ENCODE results near the gene SIDT1. TPM values are rescaled to one million over a fixed set of nuclear protein-coding genes. Genes with fewer than 3 reads are reported as not detected.

Gene SIDT1

GRCh38 chr3:113668015-113668414 lies 135.7 kb downstream of the SIDT1 start:
- TF ChIP-seq SPI1 (IDR thresholded peaks at IDR 0.05; ENCODE audit: borderline replicate concordance, low read depth) (peak; percentile 47; the same call in 1 of the 2 replicates), GABPA (IDR thresholded peaks at IDR 0.05; ENCODE audit: low read depth) (no peak)
- no peaks in the 10 kb centered on the region for H3K27me3 ChIP-seq (ENCODE audit: insufficient read depth, poor library complexity, severe bottlenecking)
- no peak for DNase-seq (ENCODE audit: low read depth in 1 of 2, low spot score in 1 of 2)
- H3K27ac ChIP-seq (replicated peaks) = no peak overlapping the region
- H3K4me3 ChIP-seq (replicated peaks; ENCODE audit: insufficient read depth, low read length) = no peak overlapping the region

- Histone ChIP-seq H3K27me3 (ENCODE audit: insufficient read depth, poor library complexity, severe bottlenecking) (no peaks in the 10 kb centered on the region), H3K27ac (replicated peaks) (no peak overlapping the region), H3K4me3 (replicated peaks; ENCODE audit: insufficient read depth, low read length) (no peak overlapping the region)
- TF ChIP-seq SPI1 (IDR thresholded peaks at IDR 0.05; ENCODE audit: borderline replicate concordance, low read depth) (no peak), GABPA (IDR thresholded peaks at IDR 0.05; ENCODE audit: low read depth) (no peak), POLR2AphosphoS5 (IDR thresholded peaks at IDR 0.05; ENCODE audit: low read depth) (no peak), CTCF (IDR thresholded peaks at IDR 0.05; ENCODE audit: insufficient read depth, low read length) (no peak)
- TF ChIP-seq, protein P1, sequence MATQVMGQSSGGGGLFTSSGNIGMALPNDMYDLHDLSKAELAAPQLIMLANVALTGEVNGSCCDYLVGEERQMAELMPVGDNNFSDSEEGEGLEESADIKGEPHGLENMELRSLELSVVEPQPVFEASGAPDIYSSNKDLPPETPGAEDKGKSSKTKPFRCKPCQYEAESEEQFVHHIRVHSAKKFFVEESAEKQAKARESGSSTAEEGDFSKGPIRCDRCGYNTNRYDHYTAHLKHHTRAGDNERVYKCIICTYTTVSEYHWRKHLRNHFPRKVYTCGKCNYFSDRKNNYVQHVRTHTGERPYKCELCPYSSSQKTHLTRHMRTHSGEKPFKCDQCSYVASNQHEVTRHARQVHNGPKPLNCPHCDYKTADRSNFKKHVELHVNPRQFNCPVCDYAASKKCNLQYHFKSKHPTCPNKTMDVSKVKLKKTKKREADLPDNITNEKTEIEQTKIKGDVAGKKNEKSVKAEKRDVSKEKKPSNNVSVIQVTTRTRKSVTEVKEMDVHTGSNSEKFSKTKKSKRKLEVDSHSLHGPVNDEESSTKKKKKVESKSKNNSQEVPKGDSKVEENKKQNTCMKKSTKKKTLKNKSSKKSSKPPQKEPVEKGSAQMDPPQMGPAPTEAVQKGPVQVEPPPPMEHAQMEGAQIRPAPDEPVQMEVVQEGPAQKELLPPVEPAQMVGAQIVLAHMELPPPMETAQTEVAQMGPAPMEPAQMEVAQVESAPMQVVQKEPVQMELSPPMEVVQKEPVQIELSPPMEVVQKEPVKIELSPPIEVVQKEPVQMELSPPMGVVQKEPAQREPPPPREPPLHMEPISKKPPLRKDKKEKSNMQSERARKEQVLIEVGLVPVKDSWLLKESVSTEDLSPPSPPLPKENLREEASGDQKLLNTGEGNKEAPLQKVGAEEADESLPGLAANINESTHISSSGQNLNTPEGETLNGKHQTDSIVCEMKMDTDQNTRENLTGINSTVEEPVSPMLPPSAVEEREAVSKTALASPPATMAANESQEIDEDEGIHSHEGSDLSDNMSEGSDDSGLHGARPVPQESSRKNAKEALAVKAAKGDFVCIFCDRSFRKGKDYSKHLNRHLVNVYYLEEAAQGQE (IDR thresholded peaks at IDR 0.05; ENCODE audit: insufficient replicate concordance, low read depth) = no peak
- no peak for DNase-seq (ENCODE audit: low read depth in 1 of 2, low spot score in 1 of 2)
These were observed 141.2 kb downstream of the SIDT1 start for GRCh38 chr3:113673593-113673992.

DNA sequence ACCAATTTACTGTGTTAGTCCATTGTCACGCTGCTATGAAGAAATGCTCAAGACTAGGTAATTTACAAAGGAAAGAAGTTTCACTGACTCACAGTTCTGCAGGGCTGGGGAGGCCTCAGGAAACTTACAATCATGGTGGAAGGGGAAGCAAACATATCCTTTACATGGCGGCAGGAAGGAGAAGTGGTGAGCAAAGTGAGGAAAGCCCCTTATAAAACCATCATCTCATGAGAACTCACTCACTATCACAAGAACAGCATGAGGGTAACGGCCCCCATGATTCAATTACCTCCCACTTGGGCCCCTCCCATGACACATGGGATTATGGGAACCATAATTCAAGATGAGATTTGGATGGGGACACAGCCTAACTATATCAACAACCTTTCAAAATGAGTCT lies 143.9 kb downstream of the SIDT1 start:
- no peak overlapping the region for H3K4me3 ChIP-seq (replicated peaks; ENCODE audit: insufficient read depth, low read length)
- no peak overlapping the region for H3K27ac ChIP-seq (replicated peaks)
- no peaks in the 10 kb centered on the region for H3K27me3 ChIP-seq (ENCODE audit: insufficient read depth, poor library complexity, severe bottlenecking)
- DNase-seq (ENCODE audit: low read depth in 1 of 2, low spot score in 1 of 2) = peak in 1 of 2 experiments; percentile 11
- TF ChIP-seq SPI1 (IDR thresholded peaks at IDR 0.05; ENCODE audit: borderline replicate concordance, low read depth) (no peak), POLR2AphosphoS5 (IDR thresholded peaks at IDR 0.05; ENCODE audit: low read depth) (no peak), GABPA (IDR thresholded peaks at IDR 0.05; ENCODE audit: low read depth) (no peak)

DNA sequence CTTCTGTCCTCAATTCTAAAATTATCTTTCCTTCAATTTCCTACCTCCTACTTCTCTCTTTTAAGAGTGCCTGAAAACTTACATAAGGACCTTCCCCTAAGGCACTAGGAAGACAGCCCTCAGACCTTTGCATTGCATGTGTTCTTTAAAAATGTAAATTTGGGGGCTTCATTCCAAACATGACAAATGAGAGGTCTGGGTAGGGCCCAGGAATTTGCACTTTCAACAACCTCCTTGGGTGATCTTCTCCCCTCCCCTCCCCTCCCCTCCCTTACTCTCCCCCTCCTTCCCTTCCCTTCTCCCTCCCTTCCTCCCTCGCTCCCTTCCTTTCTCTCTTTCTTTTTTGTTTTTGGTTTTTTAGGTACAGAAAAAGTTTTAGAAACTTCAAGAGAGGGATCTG lies 145.4 kb downstream of the SIDT1 start:
- Histone ChIP-seq H3K4me3 (replicated peaks; ENCODE audit: insufficient read depth, low read length) (no peak overlapping the region), H3K27me3 (ENCODE audit: insufficient read depth, poor library complexity, severe bottlenecking) (no peaks in the 10 kb centered on the region), H3K27ac (replicated peaks) (no peak overlapping the region)
- no peak for DNase-seq (ENCODE audit: low read depth in 1 of 2, low spot score in 1 of 2)
- TF ChIP-seq, protein P1 (IDR thresholded peaks at IDR 0.05; ENCODE audit: insufficient replicate concordance, low read depth) = no peak
- no peak for TF ChIP-seq GABPA (IDR thresholded peaks at IDR 0.05; ENCODE audit: low read depth)
- no peak for TF ChIP-seq CTCF (IDR thresholded peaks at IDR 0.05; ENCODE audit: insufficient read depth, low read length)
- TF ChIP-seq SPI1 (IDR thresholded peaks at IDR 0.05; ENCODE audit: borderline replicate concordance, low read depth) = no peak
- no peak for TF ChIP-seq POLR2AphosphoS5 (IDR thresholded peaks at IDR 0.05; ENCODE audit: low read depth)

DNA sequence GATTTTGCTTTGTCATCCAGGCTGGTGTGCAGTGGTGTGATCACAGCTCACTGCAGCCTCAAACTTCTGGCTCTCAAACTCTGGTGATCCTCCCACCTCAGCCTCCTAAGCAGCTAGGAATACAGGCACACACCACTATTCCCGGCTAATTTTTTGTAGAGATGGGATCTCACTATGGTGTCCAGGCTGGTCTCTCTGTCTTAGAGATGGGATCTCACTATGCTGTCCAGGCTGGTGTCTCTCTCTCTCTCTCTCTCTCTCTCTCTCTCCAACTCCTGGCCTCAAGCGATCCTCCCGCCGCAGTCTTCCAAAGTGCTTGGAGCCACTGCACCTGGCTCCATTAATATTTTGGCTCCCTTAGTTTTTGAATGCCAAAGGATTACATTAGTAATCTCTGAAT lies 146.4 kb downstream of the SIDT1 start:
- H3K27ac ChIP-seq (replicated peaks) = no peak overlapping the region
- TF ChIP-seq SPI1 (IDR thresholded peaks at IDR 0.05; ENCODE audit: borderline replicate concordance, low read depth) = no peak
- no peaks in the 10 kb centered on the region for H3K27me3 ChIP-seq (ENCODE audit: insufficient read depth, poor library complexity, severe bottlenecking)
- DNase-seq (ENCODE audit: low read depth in 1 of 2, low spot score in 1 of 2) = no peak
- no peak overlapping the region for H3K4me3 ChIP-seq (replicated peaks; ENCODE audit: insufficient read depth, low read length)

Small RNA genes lying within 50 kb of the gene (microRNA-seq; reads per million reads assigned to microRNA genes)
- gene MIR4446 = not detected

Measured in HL-60 (cell line).